ENCODE results near the gene FSHR.

- no peak for TF ChIP-seq POLR2A (IDR thresholded peaks at IDR 0.05)
- TF ChIP-seq CTCF (IDR thresholded peaks at IDR 0.05) = no peak
These were observed 48.8 kb downstream of the FSHR start for GRCh38 chr2:49105506-49105905.

All from prostate gland (tissue), 2 donors.